SHP77 treated with DMSO at 0.1 percent for 48 hours (cell line): ENCODE measurements around the gene TSPAN7.

Source experiments
- DNase-seq: peaks from one replicate; lab custom pipeline; 2025; lab: John Stamatoyannopoulos, UW

Gene TSPAN7

GRCh38 chrX:38694394-38694793, 133.1 kb downstream of the TSPAN7 start:
- no peak for DNase-seq

- DNase-seq, result no peak
Observed at GRCh38 chrX:38697461-38697860, 136.1 kb downstream of the TSPAN7 start.

- DNase-seq, result no peak
Observed at GRCh38 chrX:38699121-38699520, 137.8 kb downstream of the TSPAN7 start.

- DNase-seq, result no peak
Observed at GRCh38 chrX:38699696-38700095, 138.4 kb downstream of the TSPAN7 start.

- no peak for DNase-seq
Observed at GRCh38 chrX:38701073-38701472, 139.7 kb downstream of the TSPAN7 start.

GRCh38 chrX:38704146-38704882, 143.0 kb downstream of the TSPAN7 start:
- no peak for DNase-seq

- no peak for DNase-seq
Observed at GRCh38 chrX:38717871-38718270, 156.5 kb downstream of the TSPAN7 start.

GRCh38 chrX:38718311-38718710, 157.0 kb downstream of the TSPAN7 start:
- DNase-seq, result no peak

GRCh38 chrX:38726612-38727011, 165.3 kb downstream of the TSPAN7 start:
- DNase-seq, result no peak

GRCh38 chrX:38727668-38728067, 166.3 kb downstream of the TSPAN7 start:
- no peak for DNase-seq

GRCh38 chrX:38732866-38733265, 171.5 kb downstream of the TSPAN7 start:
- no peak for DNase-seq
